GM21526 (cell line): ENCODE results near the gene SFXN1.
A peak's percentile ranks its signal among the peaks of the same experiment; 100 is the strongest.
"Not testable (repeated sequence)": the region's sequence is repeated elsewhere in the genome, so short reads cannot be mapped to it uniquely, and the experiment has no call there.

Experiments used
- ATAC-seq: cut with Tn5 transposase; IDR thresholded peaks from one replicate; pipeline ENCODE4 v1.9.1; 2021; ENCODE audit warnings: moderate library complexity; ENCODE audit not compliant: unreplicated experiment, low FRiP score

The SFXN1 gene

DNA sequence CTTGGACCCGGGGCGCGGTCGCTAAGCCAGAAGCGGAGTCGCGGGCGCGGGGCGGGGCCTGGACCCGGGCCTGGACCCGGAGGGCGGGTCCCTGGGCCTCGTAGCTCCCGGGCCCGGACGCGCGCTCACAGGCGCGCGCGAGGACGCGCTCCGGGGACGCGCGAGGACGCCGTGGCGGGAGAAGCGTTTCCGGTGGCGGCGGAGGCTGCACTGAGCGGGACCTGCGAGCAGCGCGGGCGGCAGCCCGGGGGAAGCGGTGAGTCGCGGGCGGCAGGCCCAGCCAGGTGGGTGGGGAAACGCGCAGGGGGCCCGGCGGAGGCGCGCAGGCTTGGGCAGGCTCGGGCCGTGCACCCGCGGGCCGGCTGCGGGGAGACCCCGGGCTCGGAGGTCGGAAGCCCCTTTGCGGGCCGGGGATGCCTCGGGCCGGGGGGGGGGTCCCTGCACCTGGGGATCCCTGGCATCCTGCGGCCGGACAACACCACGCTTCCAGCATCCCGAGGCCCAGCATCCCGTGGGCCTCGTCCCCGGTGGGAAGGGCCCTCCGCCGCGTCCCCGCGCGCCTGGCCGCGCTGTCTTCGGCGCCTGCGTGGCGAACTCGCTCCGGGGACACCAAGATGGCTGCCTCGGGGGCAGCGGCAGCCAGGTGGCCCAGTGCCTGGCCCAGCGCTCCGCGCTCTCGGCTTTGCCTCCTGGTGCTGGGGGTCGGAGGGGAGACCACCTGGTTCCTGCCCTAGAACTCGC, at the start of gene SFXN1:
SFXN1 (plus strand) TSS at position 177 of the 741 bp plus-strand sequence. CDS start 13,544 bp downstream, outside the sequence.
- peak; percentile 88 for ATAC-seq

- no peak for ATAC-seq
Measured at GRCh38 chr5:175434800-175435199, 43.6 kb upstream of the SFXN1 start.

DNA sequence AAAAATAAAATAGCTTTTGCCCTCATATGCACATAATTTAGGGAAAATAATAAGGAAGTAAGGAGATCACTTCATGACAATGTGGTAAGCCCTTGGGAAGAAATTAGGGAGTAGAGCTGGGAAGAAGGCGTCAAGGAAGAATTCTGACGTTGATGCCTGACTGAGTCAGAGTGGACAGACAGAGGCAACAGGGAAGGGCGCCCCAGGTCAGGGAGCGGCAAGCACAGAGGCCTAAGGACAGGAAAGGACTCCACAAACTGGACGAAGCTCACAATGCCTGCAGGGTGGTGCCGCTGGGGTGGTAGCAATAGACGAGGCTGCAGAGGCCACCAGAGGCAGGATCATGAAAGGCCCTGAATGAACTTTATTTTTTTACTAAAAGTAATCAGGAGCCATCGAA, 42.0 kb upstream of the SFXN1 start:
- no peak for ATAC-seq

DNA sequence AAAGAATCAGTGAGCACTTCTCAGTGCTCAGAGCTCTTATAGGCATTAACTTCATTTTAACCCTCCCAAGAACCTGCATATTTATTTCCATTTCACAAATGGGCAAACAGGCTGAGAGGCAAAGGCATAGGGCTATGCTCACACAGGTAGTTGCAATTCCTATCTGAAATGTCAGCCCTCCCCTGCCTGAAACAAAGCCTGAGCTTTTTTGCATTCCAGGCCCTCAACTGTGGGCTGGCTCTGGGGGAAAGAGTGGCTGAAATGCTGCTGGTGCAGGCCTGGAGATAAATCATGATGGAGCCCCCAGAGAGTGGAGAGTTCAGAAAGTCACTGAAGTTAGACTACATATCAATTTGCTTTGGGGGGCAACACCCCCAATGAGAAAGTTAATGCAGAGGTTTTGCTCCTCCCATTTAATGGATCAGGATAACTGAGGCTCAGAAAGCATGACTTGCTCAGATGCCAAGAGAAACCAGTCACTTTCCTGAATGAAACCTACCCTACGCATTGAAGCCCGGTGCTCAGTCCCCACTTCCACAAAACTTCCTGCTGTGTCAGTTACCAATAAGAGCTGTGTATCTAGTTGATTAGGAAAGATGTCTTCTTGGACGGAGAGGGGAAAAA, 40.0 kb upstream of the SFXN1 start:
- no peak for ATAC-seq

- no peak for ATAC-seq
Measured at GRCh38 chr5:175443514-175444059, 34.8 kb upstream of the SFXN1 start.

- peak; percentile 80 for ATAC-seq
Measured at GRCh38 chr5:175444060-175444904, 34.1 kb upstream of the SFXN1 start, which contains the start of gene DRD1. TSS of gene DRD1 (minus strand) at chr5:175444182. CDS start at chr5:175443099, 1,083 bp downstream.

GRCh38 chr5:175444905-175445456, 33.4 kb upstream of the SFXN1 start:
- no peak for ATAC-seq

DNA sequence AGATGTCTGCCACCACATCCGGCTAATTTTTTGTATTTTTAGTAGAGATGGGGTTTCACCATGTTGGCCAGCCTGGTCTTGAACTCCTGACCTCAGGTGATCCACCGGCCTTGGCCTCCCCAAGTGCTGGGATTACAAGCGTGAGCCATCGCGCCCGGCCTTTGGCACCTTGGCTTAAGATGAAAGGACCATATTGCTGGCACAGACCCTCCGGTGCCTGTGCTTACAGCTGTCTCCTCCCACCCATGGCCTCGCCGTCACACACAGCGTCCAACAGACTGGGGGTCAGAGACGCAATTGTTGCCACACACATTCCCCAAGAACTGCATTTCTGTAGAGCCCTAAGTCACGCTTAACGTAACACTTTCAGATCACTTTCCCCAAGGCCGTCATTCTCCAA, 32.0 kb upstream of the SFXN1 start:
- not testable (repeated sequence) for ATAC-seq

DNA sequence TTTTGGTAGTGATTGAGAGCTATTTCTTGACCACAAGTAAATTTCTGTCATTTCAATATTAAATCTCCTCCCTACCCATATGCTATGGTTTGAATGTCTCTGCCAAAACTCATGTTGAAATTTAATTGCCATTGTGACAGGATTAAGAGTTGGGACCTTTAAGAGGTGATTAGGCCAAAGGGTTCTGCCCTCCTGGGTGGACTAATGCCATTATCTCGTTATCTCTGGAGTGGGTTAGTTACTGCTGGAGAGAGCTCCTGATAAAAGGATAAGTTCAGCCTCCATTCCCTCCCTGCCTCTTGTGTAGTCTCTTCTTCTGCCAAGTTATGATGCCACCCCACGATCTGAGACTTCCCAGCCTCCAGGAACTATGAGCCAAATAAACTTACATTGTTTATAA, 30.8 kb upstream of the SFXN1 start:
- no peak for ATAC-seq

- no peak for ATAC-seq
Measured at GRCh38 chr5:175448276-175448675, 30.1 kb upstream of the SFXN1 start.

- no peak for ATAC-seq
Measured at GRCh38 chr5:175452166-175452565, 26.2 kb upstream of the SFXN1 start.

GRCh38 chr5:175454338-175454737, 24.0 kb upstream of the SFXN1 start:
- ATAC-seq = not testable (repeated sequence)

GRCh38 chr5:175456105-175456742, 22.1 kb upstream of the SFXN1 start:
- no peak for ATAC-seq

GRCh38 chr5:175457466-175457865, 20.9 kb upstream of the SFXN1 start:
- peak; percentile 86 for ATAC-seq

- ATAC-seq = no peak
Measured at GRCh38 chr5:175460126-175460525, 18.2 kb upstream of the SFXN1 start.

GRCh38 chr5:175460552-175460951, 17.8 kb upstream of the SFXN1 start:
- ATAC-seq = no peak

DNA sequence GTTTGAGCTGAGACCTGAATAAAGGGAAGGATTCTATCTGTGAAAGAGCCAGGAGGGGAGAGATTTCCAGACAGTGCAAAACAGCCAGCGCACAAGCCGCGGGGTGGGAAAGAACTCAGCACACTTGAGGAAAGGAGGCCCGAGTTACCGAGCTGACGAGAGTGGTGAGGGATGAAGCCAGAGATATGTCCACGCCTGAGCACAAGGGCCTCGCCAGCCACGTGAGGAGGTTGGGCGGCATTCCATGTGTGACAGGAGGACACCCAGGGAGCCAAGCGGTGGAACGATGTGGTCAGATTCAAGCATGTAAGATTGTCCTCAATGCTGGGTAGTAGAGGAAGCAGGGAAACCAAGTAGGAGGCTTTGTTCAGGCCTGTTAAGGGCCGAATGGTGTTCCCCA, 17.0 kb upstream of the SFXN1 start:
- no peak for ATAC-seq

- no peak for ATAC-seq
Measured at GRCh38 chr5:175463641-175464040, 14.7 kb upstream of the SFXN1 start.

GRCh38 chr5:175464074-175464941, 14.1 kb upstream of the SFXN1 start:
- ATAC-seq = peak; percentile 98
